Thymus (tissue), 11 donors: ENCODE results near the gene NUP50. TPM values are rescaled to one million over a fixed set of nuclear protein-coding genes. Genes with fewer than 3 reads are reported as not detected.

ENCODE experiments used
- DNase-seq, 9 donors: peaks; one replicate each; pipeline ENCODE4 v3.0.0-alpha.2; 2013; ENCODE audit warnings: low spot score in 9 of 9, low read depth in 6 of 9, missing footprints in 1 of 9
- H3K27ac ChIP-seq, 2 donors: one replicate each; pipeline ENCODE4 v1.5.1; 2013; ENCODE audit warnings: control low read depth in 1 of 2, low read depth in 1 of 2, low read length in 1 of 2, mild to moderate bottlenecking in 1 of 2, moderate library complexity in 1 of 2
- H3K27me3 ChIP-seq, 2 donors: one replicate each; pipeline ENCODE4 v1.5.1; 2013; ENCODE audit warnings: low read length in 1 of 2; ENCODE audit not compliant: control insufficient read depth in 2 of 2, insufficient read depth in 1 of 2
- H3K36me3 ChIP-seq, 2 donors: one replicate each; pipeline ENCODE4 v1.5.1; 2013; ENCODE audit warnings: low read length in 1 of 2, mild to moderate bottlenecking in 1 of 2, moderate library complexity in 1 of 2; ENCODE audit not compliant: control insufficient read depth in 2 of 2, insufficient read depth in 2 of 2
- H3K4me1 ChIP-seq, 2 donors: one replicate each; pipeline ENCODE4 v1.5.1; 2013; ENCODE audit warnings: low read length in 2 of 2; ENCODE audit not compliant: control insufficient read depth in 2 of 2, insufficient read depth in 2 of 2
- H3K4me3 ChIP-seq, 2 donors: one replicate each; pipeline ENCODE4 v1.5.1; 2013; ENCODE audit warnings: low read length in 2 of 2, control low read depth in 1 of 2, mild to moderate bottlenecking in 1 of 2
- H3K9me3 ChIP-seq, 2 donors: one replicate each; pipeline ENCODE4 v1.5.1; 2013; ENCODE audit warnings: low read length in 1 of 2, mild to moderate bottlenecking in 1 of 2; ENCODE audit not compliant: control insufficient read depth in 2 of 2, insufficient read depth in 1 of 2
- WGBS: extraction: QIAGEN DNeasy Blood & Tissue Kit; methylation state at CpG from one replicate; pipeline ENCODE4 v1.1.7; 2013; 5-methylcytosine and 5-hydroxymethylcytosine counted together
- polyA plus RNA-seq: library from polyadenylated mRNA; stranded (reverse); fragments of 200-250 nt; gene quantifications from one replicate; pipeline ENCODE4 v1.2.3, GENCODE V29; 2013
- total RNA-seq: library from RNA; stranded (reverse); fragments of 120-200 nt; gene quantifications from one replicate; pipeline ENCODE4 v1.2.4, GENCODE V29; 2013
- donor health status: healthy.

Gene NUP50
- total and polyA plus RNA-seq, 2 donors: 40.6 to 70.1 TPM

- H3K36me3 ChIP-seq: peaks cover 0 to 12% of the 10 kb centered on the region in 2 donors
These were observed 12.2 kb upstream of the NUP50 start for GRCh38 chr22:45151503-45151902.

GRCh38 chr22:45154383-45154782 lies 9.3 kb upstream of the NUP50 start:
- H3K36me3 ChIP-seq: peaks cover 8 to 25% of the 10 kb centered on the region in 2 donors
- H3K9me3 ChIP-seq: no peaks in the 10 kb centered on the region
- H3K27me3 ChIP-seq: no peaks in the 10 kb centered on the region
- peaks cover 0 to 5% of the 10 kb centered on the region in 2 donors for H3K4me1 ChIP-seq
- DNase-seq: no peak
- H3K27ac ChIP-seq: no peak overlapping the region
- WGBS: 97% methylated on average over 3 of the region's 3 CpGs
- no peak overlapping the region for H3K4me3 ChIP-seq

More at GRCh38 chr22:45151503-45151902, 12.2 kb upstream of the NUP50 start:
- Histone ChIP-seq H3K9me3 (no peaks in the 10 kb centered on the region), H3K27me3 (no peaks in the 10 kb centered on the region), H3K4me1 (peaks cover 0 to 5% of the 10 kb centered on the region in 2 donors), H3K4me3 (no peak overlapping the region), H3K27ac (peak overlapping the region in 1 of 2 donors; percentile 14)
- DNase-seq: peak in 2 of 9 donors; percentile 34 to 56
- 24% methylated on average over 6 of the region's 6 CpGs for WGBS

- Histone ChIP-seq H3K4me3 (no peak overlapping the region), H3K4me1 (peaks cover 0 to 10% of the 10 kb centered on the region in 2 donors), H3K27ac (no peak overlapping the region), H3K36me3 (peaks cover 8 to 25% of the 10 kb centered on the region in 2 donors), H3K27me3 (no peaks in the 10 kb centered on the region), H3K9me3 (no peaks in the 10 kb centered on the region)
- no peak for DNase-seq
- WGBS: 87% methylated on average over 9 of the region's 9 CpGs
These were observed 8.5 kb upstream of the NUP50 start for GRCh38 chr22:45155050-45155840.

- Histone ChIP-seq H3K4me3 (no peak overlapping the region), H3K9me3 (no peaks in the 10 kb centered on the region), H3K27me3 (no peaks in the 10 kb centered on the region), H3K36me3 (peaks cover 8 to 21% of the 10 kb centered on the region in 2 donors), H3K27ac (no peak overlapping the region), H3K4me1 (peaks cover 5 to 15% of the 10 kb centered on the region in 2 donors)
- no peak for DNase-seq
- WGBS: 87% methylated on average over 3 of the region's 3 CpGs
These were observed 5.8 kb upstream of the NUP50 start for GRCh38 chr22:45157907-45158306.

GRCh38 chr22:45159652-45160462 lies 3.9 kb upstream of the NUP50 start:
- H3K9me3 ChIP-seq: no peaks in the 10 kb centered on the region
- peak overlapping the region in 1 of 2 donors; percentile 46 for H3K27ac ChIP-seq
- H3K27me3 ChIP-seq: no peaks in the 10 kb centered on the region
- WGBS: 60% methylated on average over 5 of the region's 5 CpGs
- peaks cover 11 to 13% of the 10 kb centered on the region in 2 donors for H3K36me3 ChIP-seq
- H3K4me3 ChIP-seq: no peak overlapping the region
- peaks cover 9 to 19% of the 10 kb centered on the region in 2 donors for H3K4me1 ChIP-seq
- no peak for DNase-seq

GRCh38 chr22:45162531-45162930 lies 1.2 kb upstream of the NUP50 start:
- DNase-seq: no peak
- no peaks in the 10 kb centered on the region for H3K9me3 ChIP-seq
- peak overlapping the region; percentile 14 to 81 for H3K4me3 ChIP-seq
- no peaks in the 10 kb centered on the region for H3K27me3 ChIP-seq
- H3K27ac ChIP-seq: peak overlapping the region; percentile 77 to 94
- H3K4me1 ChIP-seq: peaks cover 20 to 34% of the 10 kb centered on the region in 2 donors
- peaks cover 3 to 21% of the 10 kb centered on the region in 2 donors for H3K36me3 ChIP-seq
- WGBS: 87% methylated on average over 19 of the region's 19 CpGs

GRCh38 chr22:45163099-45163450 lies 650 bp upstream of the NUP50 start:
- Histone ChIP-seq H3K27me3 (no peaks in the 10 kb centered on the region), H3K4me3 (peak overlapping the region; percentile 81 to 97), H3K9me3 (no peaks in the 10 kb centered on the region), H3K4me1 (peaks cover 20 to 34% of the 10 kb centered on the region in 2 donors), H3K27ac (peak overlapping the region; percentile 77 to 94), H3K36me3 (peaks cover 3 to 21% of the 10 kb centered on the region in 2 donors)
- 13% methylated on average over 13 of the region's 13 CpGs for WGBS
- no peak for DNase-seq

GRCh38 chr22:45164270-45165088 lies 754 bp downstream of the NUP50 start:
- Histone ChIP-seq H3K9me3 (no peaks in the 10 kb centered on the region), H3K4me1 (peaks cover 22 to 40% of the 10 kb centered on the region in 2 donors), H3K4me3 (peak overlapping the region; percentile 81 to 97), H3K36me3 (peaks cover 13 to 34% of the 10 kb centered on the region in 2 donors), H3K27me3 (no peaks in the 10 kb centered on the region), H3K27ac (peak overlapping the region; percentile 91 to 96)
- WGBS: 1% methylated on average over 59 of the region's 59 CpGs
- DNase-seq: peak in 3 of 9 donors; percentile 25 to 57 (median 36)
